ENCODE data around the gene ALOX12.

DNA sequence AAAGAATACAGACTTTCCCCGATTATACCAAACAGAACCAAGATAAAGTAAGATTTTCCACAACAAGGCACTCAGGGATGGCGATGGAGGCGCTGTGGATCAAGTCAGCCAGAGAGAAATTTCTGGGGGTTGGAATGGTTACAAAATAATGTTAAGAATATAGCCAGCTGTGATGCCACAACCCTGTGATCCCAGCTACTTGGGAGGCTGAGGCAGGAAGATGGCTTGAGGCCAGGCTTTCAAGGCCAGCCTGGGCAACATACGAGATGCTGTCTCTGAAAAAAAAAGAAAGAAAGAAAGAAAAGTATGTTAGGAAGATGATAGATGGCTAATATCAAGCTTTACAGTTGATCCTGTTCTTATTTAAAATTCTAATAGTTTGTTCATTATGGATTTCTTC lies 10.6 kb upstream of the ALOX12 start:
- TF ChIP-seq, protein P1, sequence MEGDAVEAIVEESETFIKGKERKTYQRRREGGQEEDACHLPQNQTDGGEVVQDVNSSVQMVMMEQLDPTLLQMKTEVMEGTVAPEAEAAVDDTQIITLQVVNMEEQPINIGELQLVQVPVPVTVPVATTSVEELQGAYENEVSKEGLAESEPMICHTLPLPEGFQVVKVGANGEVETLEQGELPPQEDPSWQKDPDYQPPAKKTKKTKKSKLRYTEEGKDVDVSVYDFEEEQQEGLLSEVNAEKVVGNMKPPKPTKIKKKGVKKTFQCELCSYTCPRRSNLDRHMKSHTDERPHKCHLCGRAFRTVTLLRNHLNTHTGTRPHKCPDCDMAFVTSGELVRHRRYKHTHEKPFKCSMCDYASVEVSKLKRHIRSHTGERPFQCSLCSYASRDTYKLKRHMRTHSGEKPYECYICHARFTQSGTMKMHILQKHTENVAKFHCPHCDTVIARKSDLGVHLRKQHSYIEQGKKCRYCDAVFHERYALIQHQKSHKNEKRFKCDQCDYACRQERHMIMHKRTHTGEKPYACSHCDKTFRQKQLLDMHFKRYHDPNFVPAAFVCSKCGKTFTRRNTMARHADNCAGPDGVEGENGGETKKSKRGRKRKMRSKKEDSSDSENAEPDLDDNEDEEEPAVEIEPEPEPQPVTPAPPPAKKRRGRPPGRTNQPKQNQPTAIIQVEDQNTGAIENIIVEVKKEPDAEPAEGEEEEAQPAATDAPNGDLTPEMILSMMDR (conservative IDR thresholded peaks at IDR 0.05; ENCODE audit: low read length), result no peak
- TF ChIP-seq EZH2phosphoT487 (IDR thresholded peaks at IDR 0.05; ENCODE audit: borderline replicate concordance, low read depth, low read length), result no peak
